Neural progenitor cell (in vitro differentiated cells): ENCODE data around the gene KLHDC3. TPM values are rescaled to one million over a fixed set of nuclear protein-coding genes. Genes with fewer than 3 reads are reported as not detected.

ENCODE experiments used
- DNase-seq: peaks from one replicate; pipeline ENCODE4 v3.0.0-alpha.2; 2016; ENCODE audit warnings: low spot score
- H2AFZ ChIP-seq: fragments of 200-600 bp; sonication (generic); replicated peaks from 2 replicates; pipeline ENCODE4 v1.6.1; 2016; ENCODE audit warnings: antibody characterized with exemption
- H3F3A ChIP-seq: fragments of 200-600 bp; sonication (generic); 2 replicates; pipeline ENCODE4 v1.6.1; 2016; ENCODE audit warnings: antibody characterized with exemption, low read depth
- H3K27ac ChIP-seq: fragments of 200-600 bp; sonication (generic); 2 replicates; pipeline ENCODE4 v1.5.1; 2016; ENCODE audit warnings: mild to moderate bottlenecking
- H3K27me3 ChIP-seq: fragments of 200-600 bp; sonication (generic); 2 replicates; pipeline ENCODE4 v1.6.1; 2016; ENCODE audit warnings: mild to moderate bottlenecking, moderate library complexity
- H3K36me3 ChIP-seq: fragments of 200-600 bp; sonication (generic); 2 replicates; pipeline ENCODE4 v1.5.1; 2016
- H3K4me1 ChIP-seq: fragments of 200-600 bp; sonication (generic); 2 replicates; pipeline ENCODE4 v1.6.1; 2016; ENCODE audit warnings: mixed run types
- H3K4me2 ChIP-seq: fragments of 200-600 bp; sonication (generic); 2 replicates; pipeline ENCODE4 v1.6.1; 2016
- H3K4me3 ChIP-seq: fragments of 200-600 bp; sonication (generic); 2 replicates; pipeline ENCODE4 v1.5.1; 2016
- H3K79me2 ChIP-seq: fragments of 200-600 bp; sonication (generic); 2 replicates; pipeline ENCODE4 v1.6.1; 2016; ENCODE audit warnings: low read depth
- H3K9ac ChIP-seq: fragments of 200-600 bp; sonication (generic); 2 replicates; pipeline ENCODE4 v1.6.1; 2016
- H3K9me3 ChIP-seq: fragments of 200-600 bp; sonication (generic); 2 replicates; pipeline ENCODE4 v1.5.1; 2016; ENCODE audit warnings: low read depth
- H4K20me1 ChIP-seq: fragments of 200-600 bp; sonication (generic); 2 replicates; pipeline ENCODE4 v1.6.1; 2016; ENCODE audit warnings: low read depth
- H3K27ac Mint-ChIP-seq: 3 replicates; pipeline ENCODE4 v1.8.0; 2021; ENCODE audit warnings: mixed read lengths
- H3K27me3 Mint-ChIP-seq: 2 replicates; pipeline ENCODE4 v1.8.0; 2022; ENCODE audit warnings: low read depth, mild to moderate bottlenecking, inconsistent platforms, moderate library complexity, mixed read lengths; ENCODE audit not compliant: insufficient read depth
- H3K36me3 Mint-ChIP-seq: 3 replicates; pipeline ENCODE4 v1.8.0; 2021; ENCODE audit warnings: mixed read lengths
- H3K4me1 Mint-ChIP-seq: 3 replicates; pipeline ENCODE4 v1.8.0; 2021; ENCODE audit warnings: mixed read lengths
- H3K4me3 Mint-ChIP-seq: 3 replicates; pipeline ENCODE4 v1.8.0; 2021; ENCODE audit warnings: mild to moderate bottlenecking, moderate library complexity, mixed read lengths
- H3K9me3 Mint-ChIP-seq: 3 replicates; pipeline ENCODE4 v1.8.0; 2020; ENCODE audit warnings: mixed read lengths
- CTCF ChIP-seq: fragments of 200-600 bp; sonication (generic); IDR thresholded peaks from 2 replicates; pipeline ENCODE4 v1.5.1; 2017; ENCODE audit warnings: antibody characterized with exemption, mild to moderate bottlenecking
- EZH2 ChIP-seq: fragments of 200-600 bp; sonication (generic); IDR thresholded peaks from 2 replicates; pipeline ENCODE4 v1.6.1; 2017; ENCODE audit warnings: antibody characterized with exemption, mild to moderate bottlenecking, moderate library complexity
- EZH2phosphoT487 ChIP-seq: fragments of 200-600 bp; sonication (generic); IDR thresholded peaks from 2 replicates; pipeline ENCODE4 v1.6.1; 2017; ENCODE audit warnings: antibody characterized with exemption
- total RNA-seq: library from RNA; depleted of rRNA; stranded (reverse); fragments of >200 nt; gene quantifications from 2 replicates; pipeline ENCODE4 v1.2.3, GENCODE V29; 2015; ENCODE audit warnings: low replicate concordance

Gene KLHDC3
- total RNA-seq, 1 donor from 2014 or later = 122 TPM

GRCh38 chr6:43043310-43043709 is 29.3 kb downstream of the KLHDC3 start:
- TF ChIP-seq CTCF = no peak
- TF ChIP-seq EZH2phosphoT487 = no peak
- TF ChIP-seq EZH2 = no peak
- Mint-ChIP-seq H3K4me3 (no peak overlapping the region), H3K27me3 (peaks cover 8% of the 10 kb centered on the region), H3K9me3 (no peaks in the 10 kb centered on the region), H3K27ac (no peak overlapping the region), H3K36me3 (peaks cover 26% of the 10 kb centered on the region), H3K4me1 (no peaks in the 10 kb centered on the region)
- H3K9me3 ChIP-seq = no peaks in the 10 kb centered on the region
- no peaks in the 10 kb centered on the region for H3K36me3 ChIP-seq
- no peaks in the 10 kb centered on the region for H4K20me1 ChIP-seq
- no peak overlapping the region for H3K4me2 ChIP-seq
- H3K4me1 ChIP-seq = no peaks in the 10 kb centered on the region
- no peak overlapping the region for H3K4me3 ChIP-seq
- no peaks in the 10 kb centered on the region for H3K27me3 ChIP-seq
- H3K9ac ChIP-seq = no peak overlapping the region
- H2AFZ ChIP-seq = no peak overlapping the region
- DNase-seq = no peak
- no peaks in the 10 kb centered on the region for H3F3A ChIP-seq
- no peak overlapping the region for H3K27ac ChIP-seq
- H3K79me2 ChIP-seq = no peaks in the 10 kb centered on the region

GRCh38 chr6:43045371-43045930 is 31.4 kb downstream of the KLHDC3 start:
- H3K9me3 ChIP-seq = no peaks in the 10 kb centered on the region
- H3K27me3 ChIP-seq = no peaks in the 10 kb centered on the region
- no peak overlapping the region for H3K4me3 ChIP-seq
- TF ChIP-seq CTCF (no peak), EZH2 (no peak), EZH2phosphoT487 (no peak)
- H3K4me2 ChIP-seq = no peak overlapping the region
- no peaks in the 10 kb centered on the region for H3K4me1 ChIP-seq
- no peaks in the 10 kb centered on the region for H3K36me3 ChIP-seq
- no peaks in the 10 kb centered on the region for H4K20me1 ChIP-seq
- Mint-ChIP-seq H3K9me3 (no peaks in the 10 kb centered on the region), H3K4me3 (no peak overlapping the region), H3K4me1 (peaks cover under 1% of the 10 kb centered on the region), H3K27ac (no peak overlapping the region), H3K36me3 (peaks cover 20% of the 10 kb centered on the region), H3K27me3 (peaks cover 6% of the 10 kb centered on the region)
- H3K27ac ChIP-seq = no peak overlapping the region
- no peak overlapping the region for H2AFZ ChIP-seq
- no peak overlapping the region for H3K9ac ChIP-seq
- no peaks in the 10 kb centered on the region for H3F3A ChIP-seq
- no peaks in the 10 kb centered on the region for H3K79me2 ChIP-seq
- no peak for DNase-seq

- no peak for DNase-seq
- Histone ChIP-seq H3F3A (no peaks in the 10 kb centered on the region), H3K36me3 (no peaks in the 10 kb centered on the region), H3K4me3 (no peak overlapping the region), H3K27ac (no peak overlapping the region), H4K20me1 (no peaks in the 10 kb centered on the region), H2AFZ (no peak overlapping the region), H3K79me2 (peaks cover 15% of the 10 kb centered on the region), H3K4me2 (no peak overlapping the region), H3K4me1 (no peaks in the 10 kb centered on the region), H3K27me3 (no peaks in the 10 kb centered on the region), H3K9ac (no peak overlapping the region), H3K9me3 (no peaks in the 10 kb centered on the region)
- peaks cover 13% of the 10 kb centered on the region for H3K27me3 Mint-ChIP-seq
- H3K27ac Mint-ChIP-seq = no peak overlapping the region
- H3K4me3 Mint-ChIP-seq = no peak overlapping the region
- H3K9me3 Mint-ChIP-seq = no peaks in the 10 kb centered on the region
- peaks cover 25% of the 10 kb centered on the region for H3K36me3 Mint-ChIP-seq
- H3K4me1 Mint-ChIP-seq = peaks cover 18% of the 10 kb centered on the region
- TF ChIP-seq EZH2phosphoT487 (no peak), EZH2 (no peak), CTCF (no peak)
These were observed 33.9 kb downstream of the KLHDC3 start for GRCh38 chr6:43047998-43048397.
